Thyroid gland (tissue), 4 donors: ENCODE measurements around the gene BMERB1.

Experiments used
- CTCF ChIP-seq, 6 experiments: fragments of 200-600 bp in 3 of 6; fragments of 450-650 bp in 3 of 6; sonication (generic) in 3 of 6; IDR thresholded peaks; one replicate each; pipeline ENCODE4 v1.5.1; 2016 to 2019; ENCODE audit warnings: antibody characterized with exemption in 6 of 6, mild to moderate bottlenecking in 2 of 6, inconsistent platforms in 1 of 6, moderate library complexity in 1 of 6
- POLR2A ChIP-seq, 2 donors: fragments of 450-650 bp; IDR thresholded peaks; one replicate each; pipeline ENCODE4 v1.6.1; 2017; ENCODE audit warnings: antibody characterized with exemption in 2 of 2, mild to moderate bottlenecking in 2 of 2, moderate library complexity in 1 of 2

- TF ChIP-seq CTCF (IDR thresholded peaks at IDR 0.05), result no peak
- no peak for TF ChIP-seq POLR2A (IDR thresholded peaks at IDR 0.05)
Measured at GRCh38 chr16:15443753-15444152, 9.4 kb downstream of the BMERB1 start.
